Measurements from ENCODE around the gene RXRG.

The RXRG gene

DNA sequence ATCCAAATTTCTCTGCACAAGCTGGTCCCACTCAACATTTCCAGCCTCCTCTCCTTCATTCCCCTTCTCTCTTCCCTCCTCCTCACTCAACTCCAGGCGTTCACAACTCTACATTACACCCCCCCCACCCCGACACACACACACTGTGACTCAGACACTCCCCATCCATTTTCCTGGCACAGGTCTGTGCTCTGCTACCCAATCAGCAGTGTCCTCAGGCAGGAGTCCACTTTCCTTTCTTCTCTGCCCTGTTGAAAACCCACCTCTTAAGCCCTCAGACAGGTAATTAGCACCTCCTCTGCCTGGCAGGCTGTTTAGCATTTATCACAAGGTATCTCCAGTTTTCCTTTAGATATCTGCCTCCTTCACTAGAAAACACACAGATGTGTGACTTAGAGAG, 79.6 kb downstream of the RXRG start:
- Histone ChIP-seq H4K20me1 (ENCODE audit: insufficient read depth, low read length) (no peaks in the 10 kb centered on the region), H2AFZ (ENCODE audit: low read length) (no peak overlapping the region), H3K4me2 (ENCODE audit: low read depth, low read length) (no peak overlapping the region), H3K4me3 (ENCODE audit: low read length) (no peak overlapping the region), H3K9me3 (replicated peaks; ENCODE audit: insufficient read depth, low read length) (no peaks in the 10 kb centered on the region), H3F3A (ENCODE audit: insufficient read depth, low read length) (no peaks in the 10 kb centered on the region), H3K27ac (ENCODE audit: low read length) (no peak overlapping the region), H3K79me2 (ENCODE audit: low read length) (no peaks in the 10 kb centered on the region), H3K9ac (ENCODE audit: low read length) (no peak overlapping the region), H3K36me3 (replicated peaks; ENCODE audit: insufficient read depth, low read length) (no peaks in the 10 kb centered on the region), H3K9me2 (replicated peaks; ENCODE audit: insufficient read depth, low read length) (no peaks in the 10 kb centered on the region), H3K4me1 (ENCODE audit: low read length) (no peaks in the 10 kb centered on the region), H3K27me3 (replicated peaks; ENCODE audit: insufficient read depth, low read length) (peaks cover 14% of the 10 kb centered on the region)
- TF ChIP-seq, protein P1, sequence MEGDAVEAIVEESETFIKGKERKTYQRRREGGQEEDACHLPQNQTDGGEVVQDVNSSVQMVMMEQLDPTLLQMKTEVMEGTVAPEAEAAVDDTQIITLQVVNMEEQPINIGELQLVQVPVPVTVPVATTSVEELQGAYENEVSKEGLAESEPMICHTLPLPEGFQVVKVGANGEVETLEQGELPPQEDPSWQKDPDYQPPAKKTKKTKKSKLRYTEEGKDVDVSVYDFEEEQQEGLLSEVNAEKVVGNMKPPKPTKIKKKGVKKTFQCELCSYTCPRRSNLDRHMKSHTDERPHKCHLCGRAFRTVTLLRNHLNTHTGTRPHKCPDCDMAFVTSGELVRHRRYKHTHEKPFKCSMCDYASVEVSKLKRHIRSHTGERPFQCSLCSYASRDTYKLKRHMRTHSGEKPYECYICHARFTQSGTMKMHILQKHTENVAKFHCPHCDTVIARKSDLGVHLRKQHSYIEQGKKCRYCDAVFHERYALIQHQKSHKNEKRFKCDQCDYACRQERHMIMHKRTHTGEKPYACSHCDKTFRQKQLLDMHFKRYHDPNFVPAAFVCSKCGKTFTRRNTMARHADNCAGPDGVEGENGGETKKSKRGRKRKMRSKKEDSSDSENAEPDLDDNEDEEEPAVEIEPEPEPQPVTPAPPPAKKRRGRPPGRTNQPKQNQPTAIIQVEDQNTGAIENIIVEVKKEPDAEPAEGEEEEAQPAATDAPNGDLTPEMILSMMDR (IDR thresholded peaks at IDR 0.05; ENCODE audit: low read length), result no peak
- no peak for TF ChIP-seq EZH2 (optimal IDR thresholded peaks at IDR 0.05; ENCODE audit: low read depth, low read length)
- TF ChIP-seq EZH2phosphoT487 (IDR thresholded peaks at IDR 0.05; ENCODE audit: low read length), result no peak
- no peak for DNase-seq

DNA sequence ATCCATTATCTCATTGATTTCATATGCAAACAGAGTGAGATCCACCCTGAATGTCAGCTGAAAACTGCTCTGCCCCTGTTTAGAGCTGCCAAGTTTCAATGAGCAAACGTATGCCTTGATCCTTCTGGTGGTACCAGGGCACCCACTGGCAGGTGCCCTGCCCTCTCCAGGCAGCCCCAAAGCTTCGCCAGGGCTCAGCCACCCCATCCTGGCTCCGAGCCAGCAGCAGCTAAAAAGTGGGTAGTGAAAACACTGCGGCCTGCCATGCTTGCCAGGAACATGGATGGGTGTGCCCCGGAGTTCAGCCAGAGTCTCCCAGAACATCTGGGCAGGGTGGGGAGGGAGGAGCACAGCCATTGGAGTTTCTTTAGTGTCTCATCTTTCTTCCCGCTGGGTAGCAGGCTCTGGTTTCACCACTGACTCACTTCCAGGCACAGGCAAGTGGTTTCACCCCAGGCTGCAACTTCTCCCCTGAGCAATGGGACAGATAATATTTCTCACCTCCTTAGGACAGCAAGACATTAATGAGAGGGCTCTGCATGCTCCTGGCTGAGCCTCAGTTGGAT, 80.3 kb downstream of the RXRG start:
- Histone ChIP-seq H3K27ac (ENCODE audit: low read length) (no peak overlapping the region), H3K4me2 (ENCODE audit: low read depth, low read length) (no peak overlapping the region), H3K4me3 (ENCODE audit: low read length) (no peak overlapping the region), H3K36me3 (replicated peaks; ENCODE audit: insufficient read depth, low read length) (no peaks in the 10 kb centered on the region), H3K27me3 (replicated peaks; ENCODE audit: insufficient read depth, low read length) (peaks cover 14% of the 10 kb centered on the region), H4K20me1 (ENCODE audit: insufficient read depth, low read length) (no peaks in the 10 kb centered on the region), H3K9me3 (replicated peaks; ENCODE audit: insufficient read depth, low read length) (no peaks in the 10 kb centered on the region), H2AFZ (ENCODE audit: low read length) (no peak overlapping the region), H3K9me2 (replicated peaks; ENCODE audit: insufficient read depth, low read length) (no peaks in the 10 kb centered on the region), H3K4me1 (ENCODE audit: low read length) (no peaks in the 10 kb centered on the region), H3F3A (ENCODE audit: insufficient read depth, low read length) (no peaks in the 10 kb centered on the region), H3K79me2 (ENCODE audit: low read length) (no peaks in the 10 kb centered on the region), H3K9ac (ENCODE audit: low read length) (no peak overlapping the region)
- TF ChIP-seq, protein P1 (IDR thresholded peaks at IDR 0.05; ENCODE audit: low read length), result no peak
- no peak for TF ChIP-seq EZH2 (optimal IDR thresholded peaks at IDR 0.05; ENCODE audit: low read depth, low read length)
- TF ChIP-seq EZH2phosphoT487 (IDR thresholded peaks at IDR 0.05; ENCODE audit: low read length), result no peak
- DNase-seq, result no peak

DNA sequence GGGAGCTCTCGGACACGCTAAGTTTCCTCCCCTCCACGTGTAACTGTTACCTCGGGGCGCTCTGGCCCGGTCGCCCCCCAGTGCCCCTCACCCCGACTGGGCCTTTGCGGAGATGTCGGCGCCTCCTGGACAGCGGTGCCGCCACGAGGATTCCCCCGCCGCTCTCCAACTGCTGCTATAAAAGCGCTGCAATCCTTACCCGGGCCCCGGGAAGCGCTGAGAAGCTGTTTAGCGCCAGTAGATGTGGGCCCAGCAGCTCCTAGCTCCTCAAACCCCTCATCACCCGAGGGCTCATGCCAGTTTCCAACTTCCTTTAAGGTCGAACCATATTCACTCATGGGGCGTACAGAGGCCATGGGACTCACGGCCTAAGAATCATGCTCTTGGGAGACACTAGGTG, 88.0 kb downstream of the RXRG start:
- Histone ChIP-seq H3K9me2 (replicated peaks; ENCODE audit: insufficient read depth, low read length) (no peaks in the 10 kb centered on the region), H3K4me3 (ENCODE audit: low read length) (no peak overlapping the region), H3K27me3 (replicated peaks; ENCODE audit: insufficient read depth, low read length) (peaks cover 25% of the 10 kb centered on the region), H3K36me3 (replicated peaks; ENCODE audit: insufficient read depth, low read length) (no peaks in the 10 kb centered on the region), H3K9ac (ENCODE audit: low read length) (no peak overlapping the region), H2AFZ (ENCODE audit: low read length) (no peak overlapping the region), H3K79me2 (ENCODE audit: low read length) (no peaks in the 10 kb centered on the region), H3K4me2 (ENCODE audit: low read depth, low read length) (no peak overlapping the region), H3K27ac (ENCODE audit: low read length) (no peak overlapping the region), H3F3A (ENCODE audit: insufficient read depth, low read length) (no peaks in the 10 kb centered on the region), H3K9me3 (replicated peaks; ENCODE audit: insufficient read depth, low read length) (no peaks in the 10 kb centered on the region), H4K20me1 (ENCODE audit: insufficient read depth, low read length) (no peaks in the 10 kb centered on the region), H3K4me1 (ENCODE audit: low read length) (no peaks in the 10 kb centered on the region)
- no peak for TF ChIP-seq EZH2phosphoT487 (IDR thresholded peaks at IDR 0.05; ENCODE audit: low read length)
- no peak for TF ChIP-seq EZH2 (optimal IDR thresholded peaks at IDR 0.05; ENCODE audit: low read depth, low read length)
- TF ChIP-seq, protein P1 (IDR thresholded peaks at IDR 0.05; ENCODE audit: low read length), result no peak
- DNase-seq, result no peak
